ENCODE results near the gene KIF1A. TPM values are rescaled to one million over a fixed set of nuclear protein-coding genes. Genes with fewer than 3 reads are reported as not detected.

KIF1A gene
- polyA plus RNA-seq, 1 donor (not counting 4 experiments of a cell fraction or from before 2014, with no cell fraction given) = not detected

DNA sequence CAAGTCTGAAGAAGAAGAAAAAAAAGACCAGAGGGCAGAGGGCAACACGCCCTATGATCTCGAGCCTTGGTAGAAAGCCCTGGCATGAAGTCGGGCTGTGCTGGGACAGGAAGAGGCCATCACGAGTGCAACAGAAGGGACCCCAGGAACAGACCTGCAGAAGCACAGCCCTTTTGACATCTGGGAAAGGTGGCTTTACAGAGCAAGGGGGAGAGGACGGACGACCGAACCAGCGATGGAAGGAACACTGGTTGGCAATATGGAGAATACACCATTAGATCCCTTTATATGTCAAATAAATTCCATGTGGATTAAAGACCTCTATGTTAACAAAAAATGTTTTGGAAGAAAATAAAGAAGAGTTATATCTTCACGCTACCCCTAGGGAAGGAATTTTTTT lies 10.7 kb downstream of the KIF1A start:
- no peak for TF ChIP-seq EZH2 (IDR thresholded peaks at IDR 0.05; ENCODE audit: low read length)
- TF ChIP-seq, protein P1, sequence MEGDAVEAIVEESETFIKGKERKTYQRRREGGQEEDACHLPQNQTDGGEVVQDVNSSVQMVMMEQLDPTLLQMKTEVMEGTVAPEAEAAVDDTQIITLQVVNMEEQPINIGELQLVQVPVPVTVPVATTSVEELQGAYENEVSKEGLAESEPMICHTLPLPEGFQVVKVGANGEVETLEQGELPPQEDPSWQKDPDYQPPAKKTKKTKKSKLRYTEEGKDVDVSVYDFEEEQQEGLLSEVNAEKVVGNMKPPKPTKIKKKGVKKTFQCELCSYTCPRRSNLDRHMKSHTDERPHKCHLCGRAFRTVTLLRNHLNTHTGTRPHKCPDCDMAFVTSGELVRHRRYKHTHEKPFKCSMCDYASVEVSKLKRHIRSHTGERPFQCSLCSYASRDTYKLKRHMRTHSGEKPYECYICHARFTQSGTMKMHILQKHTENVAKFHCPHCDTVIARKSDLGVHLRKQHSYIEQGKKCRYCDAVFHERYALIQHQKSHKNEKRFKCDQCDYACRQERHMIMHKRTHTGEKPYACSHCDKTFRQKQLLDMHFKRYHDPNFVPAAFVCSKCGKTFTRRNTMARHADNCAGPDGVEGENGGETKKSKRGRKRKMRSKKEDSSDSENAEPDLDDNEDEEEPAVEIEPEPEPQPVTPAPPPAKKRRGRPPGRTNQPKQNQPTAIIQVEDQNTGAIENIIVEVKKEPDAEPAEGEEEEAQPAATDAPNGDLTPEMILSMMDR (optimal IDR thresholded peaks at IDR 0.05 in 1 of 3, IDR thresholded peaks at IDR 0.05 in 1 of 3, conservative IDR thresholded peaks at IDR 0.05 in 1 of 3; ENCODE audit: extremely low read depth in 1 of 3, insufficient read depth in 2 of 3, low read length in 3 of 3) = no peak
- Histone ChIP-seq H3K4me3 (ENCODE audit: control insufficient read depth in 2 of 3, extremely low read depth in 1 of 3, insufficient read depth in 2 of 3, low read depth in 1 of 3, low read length in 3 of 3) (no peak overlapping the region), H3K36me3 (ENCODE audit: control insufficient read depth in 2 of 2, extremely low read depth in 1 of 2, insufficient read depth in 2 of 2, low read length in 2 of 2) (no peaks in the 10 kb centered on the region), H3K79me2 (ENCODE audit: control insufficient read depth, insufficient read depth, low read length) (no peaks in the 10 kb centered on the region), H3K4me1 (ENCODE audit: control insufficient read depth, extremely low read depth, insufficient read depth, low read length) (no peaks in the 10 kb centered on the region), H3K27me3 (ENCODE audit: control insufficient read depth, extremely low read depth, insufficient read depth, low read length) (no peaks in the 10 kb centered on the region), H3K27ac (ENCODE audit: control insufficient read depth, insufficient read depth, low read length) (no peak overlapping the region), H3K9ac (ENCODE audit: control insufficient read depth, extremely low read depth, insufficient read depth, low read length) (no peak overlapping the region), H3K9me1 (ENCODE audit: control insufficient read depth, extremely low read depth, insufficient read depth, low read length) (no peaks in the 10 kb centered on the region), H3K9me3 (ENCODE audit: control insufficient read depth, low read depth, low read length) (peaks cover 11% of the 10 kb centered on the region), H4K20me1 (ENCODE audit: control insufficient read depth, extremely low read depth, insufficient read depth, low read length) (no peaks in the 10 kb centered on the region), H3K4me2 (ENCODE audit: control insufficient read depth, extremely low read depth, insufficient read depth, low read depth, low read length) (no peak overlapping the region), H2AFZ (ENCODE audit: control insufficient read depth, low read length) (no peak overlapping the region)
- dilution Hi-C loops (cut with MboI; ENCODE audit: extremely low pct_ligation_motif_present, low sequenced_read_pairs) = no loop called here
- DNase-seq (ENCODE audit: low read depth, low spot score) (no peak), FAIRE-seq (no peak)

DNA sequence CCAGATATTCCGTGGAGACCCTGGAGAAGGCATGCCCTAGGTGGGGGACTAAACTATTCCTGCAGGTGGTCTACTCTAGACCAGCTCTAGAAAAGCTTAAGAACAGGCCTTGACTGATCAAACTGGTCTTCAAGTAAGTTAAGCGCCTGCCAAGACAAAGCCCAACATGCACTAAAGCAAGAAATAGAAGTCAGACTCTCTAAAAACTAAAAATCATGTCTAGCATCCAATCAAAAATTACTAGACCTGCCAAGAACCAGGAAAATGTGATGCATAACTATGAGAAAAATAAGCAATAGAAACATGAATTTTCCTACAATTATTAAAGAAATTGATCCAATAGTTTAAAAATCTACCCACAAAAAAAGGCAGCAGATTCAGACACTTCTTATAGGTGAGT lies 13.6 kb downstream of the KIF1A start:
- no peaks in the 10 kb centered on the region for H3K4me1 ChIP-seq (ENCODE audit: control insufficient read depth, extremely low read depth, insufficient read depth, low read length)
- dilution Hi-C loops (cut with MboI; ENCODE audit: extremely low pct_ligation_motif_present, low sequenced_read_pairs) = no loop called here
- H2AFZ ChIP-seq (ENCODE audit: control insufficient read depth, low read length) = no peak overlapping the region
- no peak overlapping the region for H3K4me3 ChIP-seq (ENCODE audit: control insufficient read depth in 2 of 3, extremely low read depth in 1 of 3, insufficient read depth in 2 of 3, low read depth in 1 of 3, low read length in 3 of 3)
- H3K36me3 ChIP-seq (ENCODE audit: control insufficient read depth in 2 of 2, extremely low read depth in 1 of 2, insufficient read depth in 2 of 2, low read length in 2 of 2) = no peaks in the 10 kb centered on the region
- H3K79me2 ChIP-seq (ENCODE audit: control insufficient read depth, insufficient read depth, low read length) = no peaks in the 10 kb centered on the region
- peaks cover 8% of the 10 kb centered on the region for H3K27me3 ChIP-seq (ENCODE audit: control insufficient read depth, extremely low read depth, insufficient read depth, low read length)
- DNase-seq (ENCODE audit: low read depth, low spot score) = no peak
- no peak for TF ChIP-seq EZH2 (IDR thresholded peaks at IDR 0.05; ENCODE audit: low read length)
- TF ChIP-seq, protein P1 (optimal IDR thresholded peaks at IDR 0.05 in 1 of 3, IDR thresholded peaks at IDR 0.05 in 1 of 3, conservative IDR thresholded peaks at IDR 0.05 in 1 of 3; ENCODE audit: extremely low read depth in 1 of 3, insufficient read depth in 2 of 3, low read length in 3 of 3) = no peak
- no peak overlapping the region for H3K27ac ChIP-seq (ENCODE audit: control insufficient read depth, insufficient read depth, low read length)
- no peak overlapping the region for H3K4me2 ChIP-seq (ENCODE audit: control insufficient read depth, extremely low read depth, insufficient read depth, low read depth, low read length)
- no peaks in the 10 kb centered on the region for H3K9me1 ChIP-seq (ENCODE audit: control insufficient read depth, extremely low read depth, insufficient read depth, low read length)
- no peak for FAIRE-seq
- H3K9ac ChIP-seq (ENCODE audit: control insufficient read depth, extremely low read depth, insufficient read depth, low read length) = no peak overlapping the region
- no peaks in the 10 kb centered on the region for H4K20me1 ChIP-seq (ENCODE audit: control insufficient read depth, extremely low read depth, insufficient read depth, low read length)
- peaks cover 2% of the 10 kb centered on the region for H3K9me3 ChIP-seq (ENCODE audit: control insufficient read depth, low read depth, low read length)
